NCI-H345 treated with DMSO at 0.1 percent for 48 hours (cell line): ENCODE data around the gene DENND4B.
A peak's percentile ranks its signal among the peaks of the same experiment; 100 is the strongest.

Experiments used
- DNase-seq: peaks from one replicate; lab custom pipeline; 2025; ENCODE audit not compliant: unreplicated experiment; lab: John Stamatoyannopoulos, UW

DENND4B gene

GRCh38 chr1:153888533-153888932 is 58.0 kb downstream of the DENND4B start:
- no peak for DNase-seq

GRCh38 chr1:153886127-153886526 is 60.4 kb downstream of the DENND4B start:
- DNase-seq = no peak

DNA sequence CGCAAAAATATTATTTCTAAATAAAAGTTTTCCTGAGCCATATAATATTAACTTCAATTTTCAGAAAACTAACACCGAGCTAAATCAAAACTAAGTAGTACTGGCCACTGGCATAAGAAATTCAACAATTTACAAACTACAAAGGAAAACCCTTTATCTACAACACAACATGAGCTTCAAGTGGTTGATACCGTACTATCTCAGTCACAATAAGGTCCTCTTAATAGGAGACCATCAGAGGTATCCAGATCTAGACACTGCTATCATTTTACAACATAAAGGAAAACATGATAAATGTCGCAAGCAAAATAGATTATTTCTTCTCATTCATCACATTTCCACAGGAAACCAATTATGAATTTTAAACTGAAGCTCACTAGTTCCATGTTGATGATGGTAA is 63.3 kb downstream of the DENND4B start:
- no peak for DNase-seq

DNA sequence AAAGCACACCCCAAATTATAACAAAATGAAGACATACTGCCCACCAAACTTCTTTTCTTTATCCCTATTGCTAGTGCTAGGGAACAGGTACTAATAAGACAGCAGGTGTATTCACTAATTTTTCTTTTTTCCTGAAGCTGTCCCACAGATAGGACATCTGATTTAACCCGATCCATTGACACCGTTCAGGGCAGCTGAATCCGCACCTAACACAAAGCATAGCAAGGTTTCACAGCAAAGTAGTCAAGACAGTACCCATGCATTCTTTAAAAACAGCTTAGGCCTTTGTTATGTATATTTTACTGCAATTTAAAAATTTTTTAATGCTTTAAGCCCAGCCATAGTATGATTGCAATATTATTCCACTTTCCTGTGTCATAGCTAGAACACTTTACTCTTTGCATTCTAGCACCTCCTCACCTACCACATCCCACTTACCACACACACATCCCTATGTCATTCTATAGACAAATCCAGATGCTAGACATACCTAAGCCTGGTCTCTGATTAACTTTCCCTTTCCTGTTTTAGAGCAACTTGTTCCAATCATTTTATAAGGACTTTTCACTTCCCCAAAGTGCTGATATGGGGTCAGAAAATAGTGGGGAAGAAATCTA is 64.1 kb downstream of the DENND4B start:
- DNase-seq = no peak

GRCh38 chr1:153881751-153882150 is 64.8 kb downstream of the DENND4B start:
- DNase-seq = peak; percentile 99

- peak; percentile 100 for DNase-seq
Observed at GRCh38 chr1:153880962-153881361, 65.6 kb downstream of the DENND4B start.

DNA sequence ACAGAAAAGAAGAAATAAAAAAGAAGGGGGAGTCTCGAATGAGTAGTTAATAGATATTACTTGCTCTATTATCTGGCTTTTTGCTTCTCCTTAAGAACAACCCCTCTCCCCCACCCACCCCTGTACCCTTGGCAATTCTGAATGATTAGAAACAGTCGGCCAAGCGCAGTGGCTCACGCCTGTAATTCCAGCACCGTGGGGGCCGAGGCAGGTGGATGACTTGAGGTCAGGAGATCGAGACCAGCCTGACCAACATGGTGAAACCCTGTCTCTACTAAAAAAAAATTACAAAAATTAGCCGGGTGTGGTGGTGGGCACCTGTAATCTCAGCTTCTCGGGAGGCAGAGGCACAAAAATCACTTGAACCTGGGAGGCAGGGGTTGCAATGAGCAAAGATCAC is 66.5 kb downstream of the DENND4B start:
- DNase-seq = no peak
